Loucy (cell line): Measurements from ENCODE around the gene TXNRD2.

Source experiments
- EZH2phosphoT487 ChIP-seq: fragments of 200-600 bp; IDR thresholded peaks from 2 replicates; pipeline ENCODE4 v1.6.1; 2018; ENCODE audit warnings: antibody characterized with exemption, mild to moderate bottlenecking, moderate library complexity, borderline replicate concordance
- TF ChIP-seq, protein P1 (sequence below): fragments of 200-600 bp; sonication (generic); conservative IDR thresholded peaks from 2 replicates; pipeline ENCODE4 v1.5.1; 2014; ENCODE audit warnings: mild to moderate bottlenecking, antibody characterized with exemption, low read length

DNA sequence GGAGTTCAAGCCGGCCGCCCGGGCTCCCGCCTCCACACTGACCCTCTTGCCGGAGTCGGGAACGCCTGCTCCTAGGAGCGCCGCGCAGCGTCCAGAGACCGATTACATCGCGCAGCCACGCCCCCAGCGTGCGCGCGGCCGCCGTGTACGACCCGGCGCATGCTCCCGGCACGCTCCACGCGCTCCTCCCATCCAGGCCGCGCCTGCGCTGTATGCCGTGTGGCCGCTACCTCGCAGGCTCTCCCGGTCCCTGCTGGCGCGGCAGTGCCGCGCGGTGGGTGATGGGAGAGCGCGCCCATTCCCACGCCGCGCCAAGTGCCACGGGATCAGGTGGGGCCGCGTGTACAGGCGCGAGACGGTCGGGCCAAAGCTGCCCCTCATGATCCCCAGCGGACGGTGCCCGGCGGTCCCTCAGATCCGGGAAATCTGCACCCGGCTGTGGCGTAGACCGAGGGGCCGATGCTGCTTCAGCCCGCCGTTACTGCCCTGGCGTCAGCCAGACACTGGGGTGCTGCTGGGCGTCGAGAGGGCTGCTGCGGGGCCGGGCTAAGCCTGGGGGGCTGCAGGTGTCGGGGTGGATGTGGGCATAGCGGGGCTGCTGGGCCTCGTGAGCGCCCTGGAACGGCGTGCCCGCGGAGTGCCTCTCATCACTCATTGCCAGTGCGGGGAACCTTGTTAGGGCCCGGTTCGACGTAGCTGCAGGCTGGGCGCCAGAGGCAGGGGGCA is 86.7 kb downstream of the TXNRD2 start, which contains the start of the genes GNB1L and RTL10:
- TF ChIP-seq, protein P1, sequence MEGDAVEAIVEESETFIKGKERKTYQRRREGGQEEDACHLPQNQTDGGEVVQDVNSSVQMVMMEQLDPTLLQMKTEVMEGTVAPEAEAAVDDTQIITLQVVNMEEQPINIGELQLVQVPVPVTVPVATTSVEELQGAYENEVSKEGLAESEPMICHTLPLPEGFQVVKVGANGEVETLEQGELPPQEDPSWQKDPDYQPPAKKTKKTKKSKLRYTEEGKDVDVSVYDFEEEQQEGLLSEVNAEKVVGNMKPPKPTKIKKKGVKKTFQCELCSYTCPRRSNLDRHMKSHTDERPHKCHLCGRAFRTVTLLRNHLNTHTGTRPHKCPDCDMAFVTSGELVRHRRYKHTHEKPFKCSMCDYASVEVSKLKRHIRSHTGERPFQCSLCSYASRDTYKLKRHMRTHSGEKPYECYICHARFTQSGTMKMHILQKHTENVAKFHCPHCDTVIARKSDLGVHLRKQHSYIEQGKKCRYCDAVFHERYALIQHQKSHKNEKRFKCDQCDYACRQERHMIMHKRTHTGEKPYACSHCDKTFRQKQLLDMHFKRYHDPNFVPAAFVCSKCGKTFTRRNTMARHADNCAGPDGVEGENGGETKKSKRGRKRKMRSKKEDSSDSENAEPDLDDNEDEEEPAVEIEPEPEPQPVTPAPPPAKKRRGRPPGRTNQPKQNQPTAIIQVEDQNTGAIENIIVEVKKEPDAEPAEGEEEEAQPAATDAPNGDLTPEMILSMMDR, result no peak
- TF ChIP-seq EZH2phosphoT487, result no peak
